Measurements from ENCODE around the gene PDIA5.

- no peak for TF ChIP-seq PRDM15 (CRISPR knock-in tag; IDR thresholded peaks at IDR 0.05)
- TF ChIP-seq CTCF (IDR thresholded peaks at IDR 0.05), result no peak
- TF ChIP-seq SP1 (CRISPR knock-in tag; conservative IDR thresholded peaks at IDR 0.05), result no peak
- TF ChIP-seq ESRRA (CRISPR knock-in tag; IDR thresholded peaks at IDR 0.05; ENCODE audit: borderline replicate concordance), result no peak
- no peak for TF ChIP-seq NR1H2 (CRISPR knock-in tag; IDR thresholded peaks at IDR 0.05)
- no peak for TF ChIP-seq ARID4B (CRISPR knock-in tag; IDR thresholded peaks at IDR 0.05; ENCODE audit: borderline replicate concordance)
These were observed 119.9 kb downstream of the PDIA5 start for GRCh38 chr3:123186695-123187094.

Data from WTC11 (cell line).